Caco-2 (cell line): ENCODE measurements around the gene C2orf74. TPM values are rescaled to one million over a fixed set of nuclear protein-coding genes. Genes with fewer than 3 reads are reported as not detected.

Experiments
- BruUV-seq: library from RNA; stranded (reverse); fragments of 400-500 nt; replicated peaks from 2 replicates; lab custom pipeline; 2021; lab: Mats Ljungman, UMichigan
- CTCF ChIA-PET: fragments of 300-600 bp; sonication (Branson Sonifier 250); formaldehyde crosslinking; loops from one replicate; lab custom pipeline; 2022; ENCODE audit warnings: antibody characterized with exemption; lab: Charles Lee
- POLR2A ChIA-PET: fragments of 300-600 bp; sonication (Branson Sonifier 250); formaldehyde crosslinking; loops from one replicate; lab custom pipeline; 2022; ENCODE audit warnings: antibody characterized with exemption; lab: Charles Lee
- DNase-seq, 2 experiments: peaks; one replicate each; pipeline versions ENCODE4 v3.0.0 to v3.0.0-alpha.2; 2020 to 2022
- H3K27me3 ChIP-seq: replicated peaks from 2 replicates; pipeline ENCODE4 v1.6.0; 2011; ENCODE audit warnings: low read length; ENCODE audit not compliant: control insufficient read depth, insufficient read depth
- H3K36me3 ChIP-seq: 2 replicates; pipeline ENCODE4 v1.5.1; 2011; ENCODE audit warnings: low read length; ENCODE audit not compliant: control insufficient read depth, insufficient read depth
- H3K4me1 ChIP-seq: fragments of 250-450 bp; sonication (Bioruptor Pico); 2 replicates; pipeline ENCODE4 v1.5.1; 2020; ENCODE audit warnings: mild to moderate bottlenecking
- H3K4me3 ChIP-seq: 2 replicates; pipeline ENCODE4 v1.5.1; 2011; ENCODE audit warnings: low read depth, mild to moderate bottlenecking, control low read depth, low read length
- H3K9me3 ChIP-seq: fragments of 250-450 bp; sonication (Bioruptor Pico); 2 replicates; pipeline ENCODE4 v1.5.1; 2020; ENCODE audit warnings: mild to moderate bottlenecking, moderate library complexity
- H3K27ac Mint-ChIP-seq: one replicate; pipeline ENCODE4 v1.8.0; 2022; ENCODE audit warnings: mixed read lengths; ENCODE audit not compliant: unreplicated experiment
- H3K27me3 Mint-ChIP-seq: one replicate; pipeline ENCODE4 v1.8.0; 2022; ENCODE audit warnings: mixed read lengths; ENCODE audit not compliant: insufficient read depth, unreplicated experiment
- H3K36me3 Mint-ChIP-seq: one replicate; pipeline ENCODE4 v1.8.0; 2022; ENCODE audit warnings: mild to moderate bottlenecking, mixed read lengths; ENCODE audit not compliant: insufficient read depth, unreplicated experiment
- H3K4me1 Mint-ChIP-seq: one replicate; pipeline ENCODE4 v1.8.0; 2022; ENCODE audit warnings: low read depth, mixed read lengths; ENCODE audit not compliant: unreplicated experiment
- H3K4me3 Mint-ChIP-seq: one replicate; pipeline ENCODE4 v1.8.0; 2022; ENCODE audit warnings: mild to moderate bottlenecking, moderate library complexity, mixed read lengths; ENCODE audit not compliant: unreplicated experiment
- H3K9me3 Mint-ChIP-seq: one replicate; pipeline ENCODE4 v1.8.0; 2022; ENCODE audit warnings: mixed read lengths; ENCODE audit not compliant: unreplicated experiment
- intact Hi-C: fragments of 100-400 bp; cut with micrococcal nuclease; formaldehyde crosslinking; loops from one replicate; pipeline ENCODE4 v1.10.0; 2022; ENCODE audit not compliant: unreplicated experiment
- total RNA-seq: library from RNA; stranded (reverse); gene quantifications from 2 replicates; pipeline ENCODE4 v1.2.3, GENCODE V29; 2022
- TF ChIP-seq, protein P1 (sequence below), 2 experiments: fragments of 200-600 bp in 1 of 2; IDR thresholded peaks; 1 replicate in 1 of 2; 2 replicates in 1 of 2; pipeline versions ENCODE4 v1.5.1 to v1.8.0; 2011 to 2022; ENCODE audit warnings: antibody characterized with exemption in 1 of 2, control low read depth in 1 of 2, inconsistent platforms in 1 of 2, low read depth in 1 of 2, low read length in 1 of 2, mild to moderate bottlenecking in 1 of 2, moderate library complexity in 1 of 2; ENCODE audit not compliant: insufficient read depth in 1 of 2, severe bottlenecking in 1 of 2, unreplicated experiment in 1 of 2

Gene C2orf74
- total RNA-seq, 1 experiment from 2014 or later, result not detected

DNA sequence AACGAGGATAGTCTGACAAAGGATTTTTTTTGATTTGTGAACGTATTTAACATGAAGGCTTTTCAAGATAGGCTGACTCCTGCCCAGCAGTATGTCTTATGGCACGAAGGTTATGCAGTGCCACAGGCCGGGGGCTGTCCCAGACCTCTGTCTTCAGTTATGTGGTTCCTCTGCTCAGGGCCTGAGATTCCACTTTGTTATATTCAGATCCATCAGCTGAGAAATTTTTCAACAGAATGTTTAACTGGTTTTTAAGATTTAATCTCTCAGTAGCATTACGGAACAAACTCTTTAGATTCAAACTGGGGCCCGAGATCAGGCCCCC lies 20.0 kb downstream of the C2orf74 start:
- Histone ChIP-seq H3K4me3 (no peak overlapping the region), H3K27me3 (no peaks in the 10 kb centered on the region), H3K9me3 (no peaks in the 10 kb centered on the region), H3K36me3 (peaks cover 4% of the 10 kb centered on the region; the same call in 1 of the 2 replicates), H3K4me1 (peaks cover 9% of the 10 kb centered on the region; the same call in 1 of the 2 replicates)
- TF ChIP-seq, protein P1, sequence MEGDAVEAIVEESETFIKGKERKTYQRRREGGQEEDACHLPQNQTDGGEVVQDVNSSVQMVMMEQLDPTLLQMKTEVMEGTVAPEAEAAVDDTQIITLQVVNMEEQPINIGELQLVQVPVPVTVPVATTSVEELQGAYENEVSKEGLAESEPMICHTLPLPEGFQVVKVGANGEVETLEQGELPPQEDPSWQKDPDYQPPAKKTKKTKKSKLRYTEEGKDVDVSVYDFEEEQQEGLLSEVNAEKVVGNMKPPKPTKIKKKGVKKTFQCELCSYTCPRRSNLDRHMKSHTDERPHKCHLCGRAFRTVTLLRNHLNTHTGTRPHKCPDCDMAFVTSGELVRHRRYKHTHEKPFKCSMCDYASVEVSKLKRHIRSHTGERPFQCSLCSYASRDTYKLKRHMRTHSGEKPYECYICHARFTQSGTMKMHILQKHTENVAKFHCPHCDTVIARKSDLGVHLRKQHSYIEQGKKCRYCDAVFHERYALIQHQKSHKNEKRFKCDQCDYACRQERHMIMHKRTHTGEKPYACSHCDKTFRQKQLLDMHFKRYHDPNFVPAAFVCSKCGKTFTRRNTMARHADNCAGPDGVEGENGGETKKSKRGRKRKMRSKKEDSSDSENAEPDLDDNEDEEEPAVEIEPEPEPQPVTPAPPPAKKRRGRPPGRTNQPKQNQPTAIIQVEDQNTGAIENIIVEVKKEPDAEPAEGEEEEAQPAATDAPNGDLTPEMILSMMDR (IDR thresholded peaks at IDR 0.05; ENCODE audit: insufficient read depth in 1 of 2, low read depth in 1 of 2, low read length in 1 of 2, severe bottlenecking in 1 of 2, unreplicated experiment in 1 of 2), result no peak
- no peaks in the 10 kb centered on the region for H3K27me3 Mint-ChIP-seq
- intact Hi-C loops, result no loop called here
- peaks cover 7% of the 10 kb centered on the region for H3K4me1 Mint-ChIP-seq
- ChIA-PET POLR2A (no interaction called here), CTCF (no interaction called here)
- no peaks in the 10 kb centered on the region for H3K9me3 Mint-ChIP-seq
- no peak overlapping the region for H3K27ac Mint-ChIP-seq
- no TSS peak for BruUV-seq
- H3K36me3 Mint-ChIP-seq, result peaks cover 76% of the 10 kb centered on the region
- no peak overlapping the region for H3K4me3 Mint-ChIP-seq
- no peak for DNase-seq

DNA sequence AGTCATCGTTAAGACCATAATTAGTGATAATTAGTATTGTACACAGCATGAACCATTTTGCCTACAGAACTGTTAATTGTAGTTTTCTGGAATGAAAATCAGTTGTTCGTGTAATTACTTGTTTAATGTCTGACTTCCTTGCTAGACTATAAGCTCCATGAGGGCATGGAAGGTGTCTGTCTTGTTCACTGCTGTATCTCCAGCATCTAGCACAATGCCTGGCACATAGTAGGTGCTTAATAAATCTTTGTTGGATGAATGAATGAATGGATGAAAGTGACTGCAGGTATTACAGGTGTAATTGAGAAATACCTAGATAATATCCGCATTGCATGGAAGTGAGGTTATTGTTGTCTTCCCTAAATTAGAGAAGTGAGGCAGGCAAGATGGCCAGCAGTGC lies 21.8 kb downstream of the C2orf74 start:
- TF ChIP-seq, protein P1 (IDR thresholded peaks at IDR 0.05; ENCODE audit: insufficient read depth in 1 of 2, low read depth in 1 of 2, low read length in 1 of 2, severe bottlenecking in 1 of 2, unreplicated experiment in 1 of 2), result no peak
- Mint-ChIP-seq H3K4me3 (no peak overlapping the region), H3K36me3 (peaks cover 94% of the 10 kb centered on the region), H3K4me1 (peaks cover 7% of the 10 kb centered on the region), H3K27ac (no peak overlapping the region), H3K27me3 (no peaks in the 10 kb centered on the region), H3K9me3 (no peaks in the 10 kb centered on the region)
- BruUV-seq, result no TSS peak
- H3K36me3 ChIP-seq, result peaks cover 8% of the 10 kb centered on the region
- H3K4me1 ChIP-seq, result peaks cover 5% of the 10 kb centered on the region; the same call in 1 of the 2 replicates
- no peaks in the 10 kb centered on the region for H3K27me3 ChIP-seq
- POLR2A ChIA-PET, result no interaction called here
- H3K9me3 ChIP-seq, result no peaks in the 10 kb centered on the region
- CTCF ChIA-PET, result no interaction called here
- H3K4me3 ChIP-seq, result no peak overlapping the region
- intact Hi-C loops, result no loop called here
- DNase-seq, result no peak

DNA sequence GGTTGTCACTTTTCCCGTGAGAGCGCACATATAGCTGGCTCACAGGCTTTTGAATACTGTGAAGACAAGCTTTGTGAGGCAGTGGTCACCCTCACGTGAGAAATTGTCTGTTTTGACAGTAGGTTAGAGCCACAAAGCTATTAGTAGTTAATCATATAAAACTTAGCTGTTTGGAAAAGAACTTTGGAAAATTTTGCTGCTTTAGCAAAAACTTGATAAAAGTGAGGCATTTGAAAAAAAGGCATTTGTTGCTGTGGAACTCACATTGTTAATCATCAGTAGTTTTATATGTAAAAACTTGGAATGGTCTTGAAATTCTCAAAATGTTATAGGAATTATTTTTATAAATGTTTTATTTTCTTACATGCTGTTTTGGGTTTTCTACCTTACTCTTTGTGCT lies 22.3 kb downstream of the C2orf74 start:
- POLR2A ChIA-PET, result interaction anchor here (0.6 kb wide), 1 partner anchor 17 kb away, joined by 15 read pairs; no protein-coding TSS in a partner anchor
- Mint-ChIP-seq H3K36me3 (peaks cover 98% of the 10 kb centered on the region), H3K4me3 (no peak overlapping the region), H3K27me3 (no peaks in the 10 kb centered on the region), H3K27ac (no peak overlapping the region), H3K9me3 (no peaks in the 10 kb centered on the region), H3K4me1 (peaks cover 5% of the 10 kb centered on the region)
- CTCF ChIA-PET, result no interaction called here
- intact Hi-C loops, result no loop called here
- BruUV-seq, result no TSS peak
- Histone ChIP-seq H3K36me3 (peaks cover 8% of the 10 kb centered on the region), H3K4me3 (no peak overlapping the region), H3K27me3 (no peaks in the 10 kb centered on the region), H3K9me3 (no peaks in the 10 kb centered on the region), H3K4me1 (peaks cover under 1% of the 10 kb centered on the region; the same call in 1 of the 2 replicates)
- DNase-seq, result no peak
- TF ChIP-seq, protein P1 (IDR thresholded peaks at IDR 0.05; ENCODE audit: insufficient read depth in 1 of 2, low read depth in 1 of 2, low read length in 1 of 2, severe bottlenecking in 1 of 2, unreplicated experiment in 1 of 2), result no peak
